NB4 (cell line): ENCODE results near the gene CHRM4.

Experiments
- MYC ChIP-seq: IDR thresholded peaks from 2 replicates; pipeline ENCODE4 v1.6.1; 2011; ENCODE audit warnings: low read depth, low read length
- POLR2A ChIP-seq: IDR thresholded peaks from 2 replicates; pipeline ENCODE4 v1.6.1; 2011; ENCODE audit warnings: mild to moderate bottlenecking; ENCODE audit not compliant: insufficient read length; ENCODE audit errors: extremely low read depth
- TF ChIP-seq, protein P1 (sequence below): IDR thresholded peaks from one replicate; pipeline ENCODE4 v1.5.1; 2012; ENCODE audit warnings: low read depth, low read length

DNA sequence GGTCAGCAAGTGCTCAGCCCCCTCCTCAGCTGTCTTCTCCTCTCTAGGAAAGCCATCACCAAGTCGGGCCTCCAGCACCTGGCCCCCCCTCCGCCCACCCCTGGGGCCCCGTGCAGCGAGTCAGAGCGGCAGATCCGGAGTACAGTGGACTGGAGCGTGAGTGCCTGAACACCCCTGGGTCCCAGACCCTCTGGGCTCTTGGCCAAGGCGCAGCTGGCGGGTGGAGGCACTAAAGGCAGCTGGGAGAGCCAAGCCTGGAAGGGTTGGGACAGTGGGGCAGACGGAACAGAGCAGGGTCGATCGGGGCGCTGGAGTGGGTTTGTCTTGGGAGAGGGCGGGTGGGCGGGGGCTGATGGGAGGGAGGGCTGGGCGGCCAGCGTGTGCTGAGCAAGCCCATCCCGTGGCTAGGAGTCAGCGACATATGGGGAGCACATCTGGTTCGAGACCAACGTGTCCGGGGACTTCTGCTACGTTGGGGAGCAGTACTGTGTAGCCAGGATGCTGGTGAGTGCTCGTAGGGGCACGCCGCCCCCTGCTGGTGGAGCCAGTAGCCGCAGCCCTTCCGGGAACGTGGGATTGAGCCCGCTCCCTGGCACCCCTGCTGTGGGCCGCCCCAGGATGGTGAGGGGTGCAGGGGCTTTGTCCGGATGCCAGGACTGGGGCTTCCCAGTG, 24.2 kb downstream of the CHRM4 start:
- TF ChIP-seq, protein P1, sequence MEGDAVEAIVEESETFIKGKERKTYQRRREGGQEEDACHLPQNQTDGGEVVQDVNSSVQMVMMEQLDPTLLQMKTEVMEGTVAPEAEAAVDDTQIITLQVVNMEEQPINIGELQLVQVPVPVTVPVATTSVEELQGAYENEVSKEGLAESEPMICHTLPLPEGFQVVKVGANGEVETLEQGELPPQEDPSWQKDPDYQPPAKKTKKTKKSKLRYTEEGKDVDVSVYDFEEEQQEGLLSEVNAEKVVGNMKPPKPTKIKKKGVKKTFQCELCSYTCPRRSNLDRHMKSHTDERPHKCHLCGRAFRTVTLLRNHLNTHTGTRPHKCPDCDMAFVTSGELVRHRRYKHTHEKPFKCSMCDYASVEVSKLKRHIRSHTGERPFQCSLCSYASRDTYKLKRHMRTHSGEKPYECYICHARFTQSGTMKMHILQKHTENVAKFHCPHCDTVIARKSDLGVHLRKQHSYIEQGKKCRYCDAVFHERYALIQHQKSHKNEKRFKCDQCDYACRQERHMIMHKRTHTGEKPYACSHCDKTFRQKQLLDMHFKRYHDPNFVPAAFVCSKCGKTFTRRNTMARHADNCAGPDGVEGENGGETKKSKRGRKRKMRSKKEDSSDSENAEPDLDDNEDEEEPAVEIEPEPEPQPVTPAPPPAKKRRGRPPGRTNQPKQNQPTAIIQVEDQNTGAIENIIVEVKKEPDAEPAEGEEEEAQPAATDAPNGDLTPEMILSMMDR, result peak; percentile 59
- TF ChIP-seq MYC (0 out of 2 replicates have a peak, but pooled peaks have one; percentile 34), POLR2A (no peak)
